HCT116 (cell line): ENCODE data around the gene STK25. TPM values are rescaled to one million over a fixed set of nuclear protein-coding genes. Genes with fewer than 3 reads are reported as not detected.

Experiments
- ATAC-seq: fragments of 200-7000 bp; cut with Tn5 transposase; 2 replicates; pipeline ENCODE4 v1.9.1; 2020; ENCODE audit warnings: mild to moderate bottlenecking, moderate library complexity
- BruUV-seq: library from RNA; stranded (reverse); fragments of 400-500 nt; replicated peaks from 2 replicates; lab custom pipeline; 2021; lab: Mats Ljungman, UMichigan
- CTCF ChIA-PET: fragments of 300-600 bp; sonication (Branson Sonifier 250); formaldehyde crosslinking; loops from one replicate; lab custom pipeline; 2021; ENCODE audit warnings: antibody characterized with exemption; lab: Charles Lee
- POLR2A ChIA-PET: fragments of 300-600, 350-600 bp; sonication (Branson Sonifier 250); formaldehyde crosslinking; loops from one replicate; lab custom pipeline; 2021; ENCODE audit warnings: antibody characterized with exemption; lab: Charles Lee
- RAD21 ChIA-PET, 2 experiments: fragments of 300-600 bp; sonication (Branson Sonifier 250); formaldehyde crosslinking; loops; one replicate each; lab custom pipeline; 2023; ENCODE audit warnings: low total read pairs in 2 of 2; ENCODE audit not compliant: uncharacterized antibody in 2 of 2, unreplicated experiment in 2 of 2, low non-redundant PET in 1 of 2; lab: Charles Lee
- DNase-seq: peaks from one replicate; pipeline ENCODE4 v3.0.0-alpha.2; 2010; ENCODE audit warnings: low read depth, low spot score
- H2AFZ ChIP-seq: fragments of 200-600 bp; shearing (Covaris generic), sonication (generic); 2 replicates; pipeline ENCODE4 v1.6.1; 2017; ENCODE audit warnings: low read depth, mixed run types, mixed read lengths, antibody characterized with exemption, low read length; ENCODE audit not compliant: poor library complexity, severe bottlenecking
- H3K27ac ChIP-seq: 2 replicates; pipeline ENCODE4 v1.5.1; 2012; ENCODE audit warnings: low read depth, low read length
- H3K27me3 ChIP-seq: fragments of 200-600 bp; sonication (generic); 2 replicates; pipeline ENCODE4 v1.6.1; 2016; ENCODE audit warnings: mixed run types, low read length, mixed read lengths; ENCODE audit not compliant: insufficient read depth
- H3K36me3 ChIP-seq, 2 experiments: fragments of 200-500 bp in 1 of 2; fragments of 200-600 bp in 1 of 2; sonication (Bioruptor generic) in 1 of 2; sonication (generic) in 1 of 2; 2 replicates each; pipeline versions ENCODE4 v1.5.1 to v1.6.1; 2014 to 2016; ENCODE audit warnings: low read length in 2 of 2, inconsistent platforms in 1 of 2, mixed read lengths in 1 of 2, mixed run types in 1 of 2; ENCODE audit not compliant: insufficient read depth in 2 of 2, control insufficient read depth in 1 of 2
- H3K4me1 ChIP-seq, 2 experiments: fragments of 200-600 bp in 1 of 2; sonication (generic) in 1 of 2; 2 replicates each; pipeline versions ENCODE4 v1.5.1 to v1.6.1; 2012 to 2017; ENCODE audit warnings: low read length in 2 of 2, inconsistent platforms in 1 of 2, mild to moderate bottlenecking in 1 of 2, mixed read lengths in 1 of 2, mixed run types in 1 of 2, moderate library complexity in 1 of 2; ENCODE audit not compliant: insufficient read depth in 2 of 2, control insufficient read depth in 1 of 2
- H3K4me2 ChIP-seq: fragments of 200-600 bp; sonication (generic); 2 replicates; pipeline ENCODE4 v1.6.1; 2017; ENCODE audit warnings: mixed run types, low read length, mixed read lengths
- H3K4me3 ChIP-seq, 2 experiments: fragments of 200-600 bp in 1 of 2; sonication (generic) in 1 of 2; replicated peaks in 1 of 2; 2 replicates each; pipeline ENCODE4 v1.5.1; 2011 to 2016; ENCODE audit warnings: low read length in 2 of 2, control low read depth in 1 of 2, low read depth in 1 of 2, mild to moderate bottlenecking in 1 of 2, mixed read lengths in 1 of 2, mixed run types in 1 of 2
- H3K79me2 ChIP-seq: fragments of 200-600 bp; sonication (generic); 2 replicates; pipeline ENCODE4 v1.6.1; 2017; ENCODE audit warnings: mild to moderate bottlenecking, mixed run types, low read length, moderate library complexity, mixed read lengths; ENCODE audit not compliant: insufficient read depth
- H3K9ac ChIP-seq: fragments of 200-600 bp; sonication (generic); 2 replicates; pipeline ENCODE4 v1.6.1; 2016; ENCODE audit warnings: low read length, mixed read lengths
- H3K9me2 ChIP-seq: fragments of 200-600 bp; sonication (generic), shearing (Covaris generic); 2 replicates; pipeline ENCODE4 v1.6.1; 2017; ENCODE audit warnings: mixed run types, mild to moderate bottlenecking, moderate library complexity; ENCODE audit not compliant: insufficient read depth
- H3K9me3 ChIP-seq, 2 experiments: fragments of 200-500 bp in 1 of 2; fragments of 200-600 bp in 1 of 2; sonication (Bioruptor generic) in 1 of 2; sonication (generic) in 1 of 2; 2 replicates each; pipeline ENCODE4 v1.6.1; 2014 to 2017; ENCODE audit warnings: low read length in 2 of 2, mixed read lengths in 2 of 2, inconsistent platforms in 1 of 2, low read depth in 1 of 2, mild to moderate bottlenecking in 1 of 2, mixed run types in 1 of 2, moderate library complexity in 1 of 2; ENCODE audit not compliant: control insufficient read depth in 1 of 2, insufficient read depth in 1 of 2
- H4K20me1 ChIP-seq: fragments of 200-600 bp; sonication (generic), shearing (Covaris generic); 2 replicates; pipeline ENCODE4 v1.6.1; 2017; ENCODE audit warnings: mixed run types, mild to moderate bottlenecking, moderate library complexity; ENCODE audit not compliant: insufficient read depth
- ATF3 ChIP-seq: IDR thresholded peaks from 2 replicates; pipeline ENCODE4 v1.6.1; 2012
- CEBPB ChIP-seq: IDR thresholded peaks from 2 replicates; pipeline ENCODE4 v1.6.1; 2012; ENCODE audit warnings: low read depth
- EGR1 ChIP-seq: IDR thresholded peaks from 2 replicates; pipeline ENCODE4 v1.6.1; 2012; ENCODE audit warnings: low read depth
- EZH2 ChIP-seq: fragments of 200-600 bp; sonication (generic); IDR thresholded peaks from 2 replicates; pipeline ENCODE4 v1.6.1; 2017; ENCODE audit warnings: antibody characterized with exemption, mixed run types
- EZH2phosphoT487 ChIP-seq: fragments of 200-600 bp; IDR thresholded peaks from 2 replicates; pipeline ENCODE4 v1.6.1; 2018; ENCODE audit warnings: antibody characterized with exemption, borderline replicate concordance
- FOSL1 ChIP-seq: IDR thresholded peaks from 2 replicates; pipeline ENCODE4 v1.6.1; 2012; ENCODE audit warnings: low read depth
- JUND ChIP-seq: IDR thresholded peaks from 2 replicates; pipeline ENCODE4 v1.6.1; 2012
- POLR2A ChIP-seq: IDR thresholded peaks from 2 replicates; pipeline ENCODE4 v1.7.0; 2011; ENCODE audit warnings: borderline replicate concordance; ENCODE audit not compliant: insufficient read depth, insufficient read length; ENCODE audit errors: extremely low read depth
- POLR2AphosphoS5 ChIP-seq: IDR thresholded peaks from 2 replicates; pipeline ENCODE4 v1.6.1; 2011; ENCODE audit warnings: mild to moderate bottlenecking, low read depth, low read length, moderate library complexity
- RAD21 ChIP-seq: IDR thresholded peaks from 2 replicates; pipeline ENCODE4 v1.6.1; 2012; ENCODE audit warnings: low read depth, mild to moderate bottlenecking
- REST ChIP-seq: IDR thresholded peaks from 2 replicates; pipeline ENCODE4 v1.6.1; 2012; ENCODE audit warnings: low read depth
- SIN3A ChIP-seq: IDR thresholded peaks from 2 replicates; pipeline ENCODE4 v1.6.1; 2012; ENCODE audit warnings: low read depth
- SP1 ChIP-seq: IDR thresholded peaks from 2 replicates; pipeline ENCODE4 v1.6.1; 2012; ENCODE audit warnings: low read depth
- SRF ChIP-seq: IDR thresholded peaks from 2 replicates; pipeline ENCODE4 v1.6.1; 2012; ENCODE audit warnings: low read depth
- TCF7L2 ChIP-seq: IDR thresholded peaks from 2 replicates; pipeline ENCODE4 v1.7.0; 2011; ENCODE audit warnings: borderline replicate concordance, inconsistent platforms; ENCODE audit not compliant: insufficient read depth, insufficient read length; ENCODE audit errors: extremely low read depth
- YY1 ChIP-seq: IDR thresholded peaks from 2 replicates; pipeline ENCODE4 v1.6.1; 2011; ENCODE audit warnings: low read length, low read depth, moderate library complexity, mild to moderate bottlenecking; ENCODE audit not compliant: insufficient replicate concordance; ENCODE audit errors: extremely low read depth
- ZFX ChIP-seq: fragments of 450-650 bp; IDR thresholded peaks from 2 replicates; pipeline ENCODE4 v1.6.1; 2017
- ZNF274 ChIP-seq: fragments of 200-500 bp; sonication (Bioruptor generic); IDR thresholded peaks from 2 replicates; pipeline ENCODE4 v1.6.1; 2014; ENCODE audit warnings: mild to moderate bottlenecking, low read depth, low read length, inconsistent platforms
- intact Hi-C: fragments of 100-400 bp; cut with micrococcal nuclease; formaldehyde crosslinking; loops from 2 replicates; pipeline ENCODE4 v1.10.0; 2022
- total RNA-seq: library from RNA; stranded (reverse); gene quantifications from one replicate; pipeline ENCODE4 v1.2.1, GENCODE V29; 2021; ENCODE audit not compliant: unreplicated experiment
- TF ChIP-seq, protein P1 (sequence below): IDR thresholded peaks from 2 replicates; pipeline ENCODE4 v1.6.1; 2011; ENCODE audit warnings: mild to moderate bottlenecking, low read length, moderate library complexity; ENCODE audit not compliant: insufficient replicate concordance; ENCODE audit errors: extremely low read depth

The STK25 gene
- total RNA-seq, 1 experiment from 2014 or later, result 160 TPM

DNA sequence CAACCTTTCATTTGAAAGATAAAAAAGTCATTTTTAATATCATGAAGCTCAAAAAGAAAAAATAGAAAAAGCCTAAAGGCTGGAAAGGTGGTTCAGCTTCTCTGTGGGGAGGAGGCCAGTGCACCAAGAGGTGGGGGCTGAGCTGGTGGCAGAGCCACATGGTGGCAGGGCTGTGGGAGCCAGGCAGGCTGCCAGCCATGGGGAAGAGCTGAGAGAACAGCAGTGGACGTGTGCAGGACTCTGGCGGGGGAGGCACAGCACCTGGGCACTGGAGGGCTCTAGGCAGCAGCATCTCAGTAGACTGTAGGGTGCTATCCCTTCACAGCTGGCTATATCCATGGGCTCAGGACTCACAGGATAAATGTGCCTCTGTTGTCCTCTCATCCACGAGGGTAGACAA lies 47.8 kb downstream of the STK25 start:
- H3K4me1 ChIP-seq, result no peaks in the 10 kb centered on the region
- intact Hi-C loops, result no loop called here
- no TSS peak for BruUV-seq
- H4K20me1 ChIP-seq, result no peaks in the 10 kb centered on the region
- no peak overlapping the region for H3K4me2 ChIP-seq
- no peak for TF ChIP-seq EGR1
- no peak for TF ChIP-seq REST
- no peak for TF ChIP-seq TCF7L2
- TF ChIP-seq RAD21, result no peak
- no peak for TF ChIP-seq EZH2
- TF ChIP-seq SIN3A, result no peak
- TF ChIP-seq POLR2AphosphoS5, result no peak
- TF ChIP-seq JUND, result no peak
- no peak for TF ChIP-seq CEBPB
- no peak for TF ChIP-seq SRF
- no peak for TF ChIP-seq ZNF274
- TF ChIP-seq FOSL1, result no peak
- TF ChIP-seq, protein P1, sequence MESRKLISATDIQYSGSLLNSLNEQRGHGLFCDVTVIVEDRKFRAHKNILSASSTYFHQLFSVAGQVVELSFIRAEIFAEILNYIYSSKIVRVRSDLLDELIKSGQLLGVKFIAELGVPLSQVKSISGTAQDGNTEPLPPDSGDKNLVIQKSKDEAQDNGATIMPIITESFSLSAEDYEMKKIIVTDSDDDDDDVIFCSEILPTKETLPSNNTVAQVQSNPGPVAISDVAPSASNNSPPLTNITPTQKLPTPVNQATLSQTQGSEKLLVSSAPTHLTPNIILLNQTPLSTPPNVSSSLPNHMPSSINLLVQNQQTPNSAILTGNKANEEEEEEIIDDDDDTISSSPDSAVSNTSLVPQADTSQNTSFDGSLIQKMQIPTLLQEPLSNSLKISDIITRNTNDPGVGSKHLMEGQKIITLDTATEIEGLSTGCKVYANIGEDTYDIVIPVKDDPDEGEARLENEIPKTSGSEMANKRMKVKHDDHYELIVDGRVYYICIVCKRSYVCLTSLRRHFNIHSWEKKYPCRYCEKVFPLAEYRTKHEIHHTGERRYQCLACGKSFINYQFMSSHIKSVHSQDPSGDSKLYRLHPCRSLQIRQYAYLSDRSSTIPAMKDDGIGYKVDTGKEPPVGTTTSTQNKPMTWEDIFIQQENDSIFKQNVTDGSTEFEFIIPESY, result no peak
- TF ChIP-seq YY1, result no peak
- TF ChIP-seq SP1, result no peak
- no peak for TF ChIP-seq POLR2A
- no peak for TF ChIP-seq EZH2phosphoT487
- no peak for TF ChIP-seq ATF3
- TF ChIP-seq ZFX, result no peak
- no peaks in the 10 kb centered on the region for H3K36me3 ChIP-seq
- no peak overlapping the region for H3K27ac ChIP-seq
- no peaks in the 10 kb centered on the region for H3K9me2 ChIP-seq
- H3K27me3 ChIP-seq, result no peaks in the 10 kb centered on the region
- no peaks in the 10 kb centered on the region for H3K9me3 ChIP-seq
- H3K79me2 ChIP-seq, result no peaks in the 10 kb centered on the region
- RAD21 ChIA-PET, result no interaction called here
- ATAC-seq (no peak), DNase-seq (no peak)
- POLR2A ChIA-PET, result no interaction called here
- no peak overlapping the region for H3K4me3 ChIP-seq
- H3K9ac ChIP-seq, result no peak overlapping the region
- no peak overlapping the region for H2AFZ ChIP-seq
- CTCF ChIA-PET, result interaction anchor here (0.6 kb wide), 1 partner anchor 92 kb away, joined by 5 read pairs; no protein-coding TSS in a partner anchor
